HL-60 (cell line): ENCODE results near the gene LELP1.

Experiments
- DNase-seq, 2 experiments: peaks; one replicate each; pipeline ENCODE4 v3.0.0-alpha.2; 2010 to 2020; ENCODE audit warnings: low read depth in 1 of 2, low spot score in 1 of 2
- H3K27ac ChIP-seq: fragments of 250-450 bp; sonication (Bioruptor Pico); replicated peaks from 2 replicates; pipeline ENCODE4 v1.5.1; 2020; ENCODE audit warnings: mild to moderate bottlenecking, moderate library complexity
- H3K27me3 ChIP-seq: fragments of 250-450 bp; sonication (Bioruptor Pico); 2 replicates; pipeline ENCODE4 v1.5.1; 2021; ENCODE audit warnings: mild to moderate bottlenecking, moderate library complexity; ENCODE audit not compliant: insufficient read depth, poor library complexity, severe bottlenecking
- H3K4me3 ChIP-seq: replicated peaks from 2 replicates; pipeline ENCODE4 v1.5.1; 2011; ENCODE audit warnings: mild to moderate bottlenecking, control low read depth, low read length; ENCODE audit not compliant: insufficient read depth
- GABPA ChIP-seq: IDR thresholded peaks from 2 replicates; pipeline ENCODE4 v1.6.1; 2012; ENCODE audit warnings: low read depth
- POLR2AphosphoS5 ChIP-seq: IDR thresholded peaks from 2 replicates; pipeline ENCODE4 v1.6.1; 2012; ENCODE audit warnings: low read depth
- SPI1 ChIP-seq: IDR thresholded peaks from 2 replicates; pipeline ENCODE4 v1.6.1; 2012; ENCODE audit warnings: low read depth, mild to moderate bottlenecking, borderline replicate concordance
- long read RNA-seq: library from polyadenylated mRNA; unstranded; transcript quantifications from one replicate; pipeline ENCODE4 v2.0.0, GENCODE V29; 2020
- TF ChIP-seq, protein P1 (sequence below): IDR thresholded peaks from 2 replicates; pipeline ENCODE4 v1.6.1; 2012; ENCODE audit warnings: low read depth; ENCODE audit not compliant: insufficient replicate concordance
- TF ChIP-seq, protein P2 (sequence below): IDR thresholded peaks from one replicate; pipeline ENCODE4 v1.5.1; 2011; ENCODE audit warnings: low read length, control low read depth, inconsistent platforms; ENCODE audit not compliant: insufficient read depth

Gene LELP1
- long read RNA-seq, result 0 reads

DNA sequence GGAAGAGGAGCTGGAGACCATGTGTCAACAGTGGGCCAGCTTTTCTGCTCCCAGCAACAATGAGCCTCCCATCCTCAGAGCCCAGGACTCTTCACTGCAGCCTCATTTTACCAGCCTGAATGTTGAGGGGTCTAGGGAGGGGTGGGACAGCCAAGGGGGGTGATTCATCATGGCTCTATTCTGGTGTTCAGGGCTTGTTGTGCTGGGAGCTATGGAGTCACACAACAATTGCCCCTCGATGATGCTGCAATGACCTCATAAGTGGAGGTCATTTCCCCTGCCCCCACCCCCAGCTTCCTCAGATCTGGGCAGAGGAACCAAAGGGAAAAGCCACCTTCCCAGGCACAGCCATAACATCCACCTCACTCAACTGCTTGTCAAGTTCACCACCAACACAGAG is at the start of gene LELP1:
Gene LELP1, plus strand, starts transcription at position 301 of the 400 bp plus-strand sequence. CDS start 1,278 bp downstream, outside the sequence.
- H3K27me3 ChIP-seq, result peaks cover 4% of the 10 kb centered on the region
- no peak within 1 kb of the TSS for H3K4me3 ChIP-seq
- no peak for DNase-seq
- TF ChIP-seq GABPA (no peak), SPI1 (no peak), POLR2AphosphoS5 (no peak)
- TF ChIP-seq, protein P1, sequence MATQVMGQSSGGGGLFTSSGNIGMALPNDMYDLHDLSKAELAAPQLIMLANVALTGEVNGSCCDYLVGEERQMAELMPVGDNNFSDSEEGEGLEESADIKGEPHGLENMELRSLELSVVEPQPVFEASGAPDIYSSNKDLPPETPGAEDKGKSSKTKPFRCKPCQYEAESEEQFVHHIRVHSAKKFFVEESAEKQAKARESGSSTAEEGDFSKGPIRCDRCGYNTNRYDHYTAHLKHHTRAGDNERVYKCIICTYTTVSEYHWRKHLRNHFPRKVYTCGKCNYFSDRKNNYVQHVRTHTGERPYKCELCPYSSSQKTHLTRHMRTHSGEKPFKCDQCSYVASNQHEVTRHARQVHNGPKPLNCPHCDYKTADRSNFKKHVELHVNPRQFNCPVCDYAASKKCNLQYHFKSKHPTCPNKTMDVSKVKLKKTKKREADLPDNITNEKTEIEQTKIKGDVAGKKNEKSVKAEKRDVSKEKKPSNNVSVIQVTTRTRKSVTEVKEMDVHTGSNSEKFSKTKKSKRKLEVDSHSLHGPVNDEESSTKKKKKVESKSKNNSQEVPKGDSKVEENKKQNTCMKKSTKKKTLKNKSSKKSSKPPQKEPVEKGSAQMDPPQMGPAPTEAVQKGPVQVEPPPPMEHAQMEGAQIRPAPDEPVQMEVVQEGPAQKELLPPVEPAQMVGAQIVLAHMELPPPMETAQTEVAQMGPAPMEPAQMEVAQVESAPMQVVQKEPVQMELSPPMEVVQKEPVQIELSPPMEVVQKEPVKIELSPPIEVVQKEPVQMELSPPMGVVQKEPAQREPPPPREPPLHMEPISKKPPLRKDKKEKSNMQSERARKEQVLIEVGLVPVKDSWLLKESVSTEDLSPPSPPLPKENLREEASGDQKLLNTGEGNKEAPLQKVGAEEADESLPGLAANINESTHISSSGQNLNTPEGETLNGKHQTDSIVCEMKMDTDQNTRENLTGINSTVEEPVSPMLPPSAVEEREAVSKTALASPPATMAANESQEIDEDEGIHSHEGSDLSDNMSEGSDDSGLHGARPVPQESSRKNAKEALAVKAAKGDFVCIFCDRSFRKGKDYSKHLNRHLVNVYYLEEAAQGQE, result no peak
- TF ChIP-seq, protein P2, sequence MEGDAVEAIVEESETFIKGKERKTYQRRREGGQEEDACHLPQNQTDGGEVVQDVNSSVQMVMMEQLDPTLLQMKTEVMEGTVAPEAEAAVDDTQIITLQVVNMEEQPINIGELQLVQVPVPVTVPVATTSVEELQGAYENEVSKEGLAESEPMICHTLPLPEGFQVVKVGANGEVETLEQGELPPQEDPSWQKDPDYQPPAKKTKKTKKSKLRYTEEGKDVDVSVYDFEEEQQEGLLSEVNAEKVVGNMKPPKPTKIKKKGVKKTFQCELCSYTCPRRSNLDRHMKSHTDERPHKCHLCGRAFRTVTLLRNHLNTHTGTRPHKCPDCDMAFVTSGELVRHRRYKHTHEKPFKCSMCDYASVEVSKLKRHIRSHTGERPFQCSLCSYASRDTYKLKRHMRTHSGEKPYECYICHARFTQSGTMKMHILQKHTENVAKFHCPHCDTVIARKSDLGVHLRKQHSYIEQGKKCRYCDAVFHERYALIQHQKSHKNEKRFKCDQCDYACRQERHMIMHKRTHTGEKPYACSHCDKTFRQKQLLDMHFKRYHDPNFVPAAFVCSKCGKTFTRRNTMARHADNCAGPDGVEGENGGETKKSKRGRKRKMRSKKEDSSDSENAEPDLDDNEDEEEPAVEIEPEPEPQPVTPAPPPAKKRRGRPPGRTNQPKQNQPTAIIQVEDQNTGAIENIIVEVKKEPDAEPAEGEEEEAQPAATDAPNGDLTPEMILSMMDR, result no peak
- no peak within 1 kb of the TSS for H3K27ac ChIP-seq

DNA sequence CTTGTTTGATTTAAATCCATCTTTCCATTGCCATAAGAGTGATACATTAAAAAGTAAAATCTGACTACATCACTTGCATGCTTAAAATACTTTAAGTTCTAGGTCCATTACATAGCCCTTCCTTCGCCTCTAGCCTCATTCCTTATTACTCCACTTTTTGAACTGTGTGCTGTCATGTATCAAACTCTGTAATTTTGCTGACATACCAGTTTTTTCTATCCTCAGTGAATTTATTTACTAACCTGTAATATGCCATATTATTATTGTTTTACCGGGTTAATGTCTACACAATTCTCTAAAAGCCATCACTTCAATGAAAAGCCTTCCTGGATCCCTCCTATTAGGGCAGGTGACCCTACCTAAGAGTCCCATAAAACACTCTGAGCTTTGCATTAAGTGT is 47.7 kb upstream of the LELP1 start:
- H3K27ac ChIP-seq, result no peak overlapping the region
- no peak for DNase-seq
- no peaks in the 10 kb centered on the region for H3K27me3 ChIP-seq
- TF ChIP-seq POLR2AphosphoS5 (no peak), GABPA (no peak), SPI1 (no peak)
- TF ChIP-seq, protein P2, result no peak
- TF ChIP-seq, protein P1, result no peak
- H3K4me3 ChIP-seq, result no peak overlapping the region

DNA sequence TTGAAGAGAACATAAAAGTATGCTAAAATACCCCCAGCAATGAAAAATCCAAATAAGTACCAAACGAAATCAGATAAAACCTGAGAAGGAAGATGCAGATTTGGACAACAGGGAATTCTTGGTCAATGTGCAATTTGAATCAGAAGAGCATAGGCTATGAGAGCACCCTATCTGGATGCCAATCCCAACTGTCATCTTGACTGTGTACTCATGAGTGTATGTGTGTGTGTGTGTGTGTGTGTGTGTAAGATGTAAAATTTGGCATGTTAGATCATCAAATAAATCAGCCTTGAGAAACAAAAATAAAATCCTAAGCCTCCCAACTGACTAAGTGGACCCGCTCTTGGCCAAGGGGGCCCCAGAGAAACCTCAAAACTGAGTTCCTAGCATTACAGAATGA is 34.5 kb upstream of the LELP1 start:
- Histone ChIP-seq H3K4me3 (no peak overlapping the region), H3K27me3 (peaks cover 3% of the 10 kb centered on the region), H3K27ac (no peak overlapping the region)
- TF ChIP-seq, protein P1, result no peak
- TF ChIP-seq, protein P2, result no peak
- no peak for DNase-seq
